Activated CD8-positive, alpha-beta memory T cell treated with anti-CD3 and anti-CD28 coated beads for 24 hours (primary cell): ENCODE measurements around the gene GNB1L.

ENCODE experiments used
- DNase-seq: peaks from one replicate; pipeline ENCODE4 v3.0.0-alpha.2; 2020

Gene GNB1L

DNA sequence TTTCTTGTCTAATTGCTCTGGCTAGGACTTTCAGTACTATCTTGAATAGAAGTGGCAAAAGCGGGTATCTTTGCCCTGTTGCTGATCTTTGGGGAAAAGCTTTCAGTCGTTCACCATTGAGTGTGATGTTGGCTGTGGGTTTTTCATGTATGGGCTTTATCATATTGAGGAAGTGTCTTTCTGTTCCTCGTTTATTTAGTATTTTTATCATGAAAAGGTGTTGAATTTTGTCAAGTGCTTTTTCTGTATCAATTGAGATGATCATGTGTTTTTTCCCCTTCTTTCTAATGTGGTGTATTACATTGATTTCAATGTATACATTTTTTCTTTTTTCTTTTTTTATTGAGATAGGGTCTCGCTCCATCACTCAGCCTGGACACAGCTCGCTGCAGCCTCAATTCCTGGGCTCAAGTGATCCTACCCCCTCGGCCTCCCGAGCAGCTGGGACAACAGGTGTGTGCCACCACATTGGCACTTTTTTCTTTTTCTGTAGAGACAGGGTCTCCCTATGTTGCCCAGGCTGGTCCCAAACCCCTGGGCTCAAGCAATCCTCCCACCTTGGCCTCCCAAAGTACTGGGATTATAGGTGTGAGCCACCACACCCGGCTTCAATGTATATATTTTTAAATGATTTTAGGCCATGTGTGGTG is 5.3 kb upstream of the GNB1L start:
- DNase-seq = no peak

DNA sequence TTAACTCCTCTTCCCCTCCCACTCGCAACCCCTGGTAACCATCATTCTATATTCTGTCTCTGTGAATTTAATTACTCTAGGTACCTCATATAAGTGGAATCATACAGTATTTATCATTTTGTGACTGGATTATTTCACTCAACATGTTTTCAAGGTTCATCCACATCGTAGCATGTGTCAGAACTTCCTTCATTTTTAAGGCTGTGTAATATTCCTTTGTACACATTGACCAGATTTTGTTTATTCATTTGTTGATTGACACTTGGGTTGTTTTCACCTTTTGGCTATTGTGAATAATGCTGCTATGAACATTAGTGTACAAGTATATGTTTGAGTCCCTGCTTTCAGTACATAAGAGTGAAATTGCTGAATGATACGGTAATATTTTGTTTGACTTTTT is 2.7 kb upstream of the GNB1L start:
- DNase-seq = no peak

- peak; percentile 88 for DNase-seq
Measured at GRCh38 chr22:19855504-19856409, 1.1 kb upstream of the GNB1L start.

DNA sequence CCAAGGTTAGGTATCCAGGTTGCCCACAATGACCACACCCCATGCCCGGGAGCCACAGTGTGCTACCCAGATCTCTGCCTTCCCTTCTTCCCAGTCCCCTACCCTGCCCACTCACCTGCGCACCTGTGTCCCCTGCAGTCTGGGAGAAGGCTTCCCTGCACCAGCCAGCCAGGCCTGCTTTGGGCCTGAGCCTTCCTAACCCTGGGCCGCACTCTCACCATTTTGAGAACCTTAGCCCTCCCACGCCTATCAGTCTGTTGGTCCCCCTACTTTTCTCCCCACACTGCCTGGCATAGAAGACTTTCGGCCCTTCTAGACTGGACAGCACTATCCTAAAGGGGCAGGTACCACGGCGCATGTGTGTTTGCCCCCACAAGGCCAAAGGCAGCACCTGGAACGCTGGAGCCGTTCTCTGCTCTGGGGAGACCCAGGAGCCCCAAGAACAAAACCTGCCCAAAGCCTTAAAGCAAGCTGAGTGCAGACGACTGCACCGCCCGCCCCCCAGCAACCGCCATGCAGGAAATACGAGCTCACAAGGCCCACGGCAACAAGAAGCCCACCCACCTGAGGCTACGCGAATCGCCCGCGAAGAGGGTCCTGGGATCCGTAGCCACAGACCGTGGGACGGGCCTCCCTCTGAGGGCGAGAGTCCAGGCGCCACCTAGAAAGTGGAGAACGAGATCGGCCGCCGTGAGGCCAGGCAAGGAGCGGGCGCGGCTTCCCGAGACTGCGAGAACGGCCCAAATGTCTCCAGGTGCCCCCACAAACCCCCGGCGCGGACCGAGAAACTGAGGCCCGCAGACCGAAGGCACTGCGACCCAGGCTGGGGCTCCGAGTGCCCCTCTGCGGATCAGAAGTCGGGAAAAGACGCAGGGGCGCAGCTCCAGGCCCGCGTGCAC is 546 bp downstream of the GNB1L start:
- no peak for DNase-seq

DNA sequence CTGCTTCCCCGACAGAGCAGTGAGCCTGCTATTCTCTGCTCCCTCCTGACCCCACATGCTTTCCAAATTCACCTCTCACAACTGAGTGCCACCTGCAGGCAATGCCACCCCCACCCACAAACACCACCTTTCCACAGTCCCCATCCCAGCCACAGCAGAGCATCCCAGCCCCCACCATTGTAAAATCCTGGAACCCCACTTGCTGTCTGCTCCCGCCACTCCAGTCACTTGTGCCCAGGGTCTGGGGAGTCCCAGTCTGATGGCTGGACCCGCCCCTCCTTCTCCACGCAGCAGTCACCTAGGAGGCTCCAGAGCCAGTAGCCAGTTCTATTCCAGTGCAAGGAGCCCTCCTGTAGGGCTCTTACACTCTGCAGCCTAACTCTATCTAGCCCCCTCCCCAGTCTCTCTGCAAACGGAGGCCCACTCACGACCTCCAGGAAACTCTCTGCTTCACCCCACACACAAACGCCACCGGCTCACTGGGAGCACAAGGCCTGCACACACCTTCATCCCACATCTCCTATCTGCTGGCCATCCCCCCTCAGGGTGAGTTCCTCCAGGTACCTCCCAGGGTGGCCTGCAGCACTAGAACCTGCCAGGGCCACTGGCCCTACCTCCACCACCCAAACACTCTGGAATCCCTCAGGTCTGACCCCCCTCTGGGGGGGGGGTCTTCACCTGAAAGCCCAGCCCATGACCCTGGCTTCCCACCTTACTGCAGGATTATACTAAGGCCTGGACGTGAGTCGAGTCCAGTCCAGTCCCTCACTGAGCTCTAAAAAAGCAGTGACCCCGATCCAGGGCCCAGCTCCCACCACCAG is 1.4 kb downstream of the GNB1L start:
- no peak for DNase-seq

- no peak for DNase-seq
Measured at GRCh38 chr22:19852177-19852781, 2.4 kb downstream of the GNB1L start.

GRCh38 chr22:19851291-19852176 is 3.1 kb downstream of the GNB1L start:
- no peak for DNase-seq

DNA sequence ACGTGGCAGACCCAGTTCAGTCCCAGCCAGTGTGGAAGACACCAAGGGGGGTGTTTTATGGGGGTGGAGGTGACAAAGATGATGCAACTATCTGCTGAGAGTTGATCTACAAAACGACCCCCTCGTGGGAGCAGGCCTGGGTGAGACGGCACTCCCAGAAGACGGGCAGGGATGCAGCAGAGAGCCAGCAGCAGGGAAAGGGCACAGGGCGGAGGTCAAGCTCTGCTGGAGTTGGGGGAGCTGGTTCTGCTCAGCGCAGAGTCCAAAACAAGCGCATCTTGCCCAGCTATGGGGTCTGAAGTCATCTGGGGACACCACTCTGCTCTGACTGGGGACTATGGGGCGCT is 3.9 kb downstream of the GNB1L start:
- DNase-seq = no peak

GRCh38 chr22:19849835-19850762 is 4.6 kb downstream of the GNB1L start:
- DNase-seq = no peak

- DNase-seq = no peak
Measured at GRCh38 chr22:19848298-19849224, 6.1 kb downstream of the GNB1L start.

- no peak for DNase-seq
Measured at GRCh38 chr22:19847345-19847632, 7.4 kb downstream of the GNB1L start.

DNA sequence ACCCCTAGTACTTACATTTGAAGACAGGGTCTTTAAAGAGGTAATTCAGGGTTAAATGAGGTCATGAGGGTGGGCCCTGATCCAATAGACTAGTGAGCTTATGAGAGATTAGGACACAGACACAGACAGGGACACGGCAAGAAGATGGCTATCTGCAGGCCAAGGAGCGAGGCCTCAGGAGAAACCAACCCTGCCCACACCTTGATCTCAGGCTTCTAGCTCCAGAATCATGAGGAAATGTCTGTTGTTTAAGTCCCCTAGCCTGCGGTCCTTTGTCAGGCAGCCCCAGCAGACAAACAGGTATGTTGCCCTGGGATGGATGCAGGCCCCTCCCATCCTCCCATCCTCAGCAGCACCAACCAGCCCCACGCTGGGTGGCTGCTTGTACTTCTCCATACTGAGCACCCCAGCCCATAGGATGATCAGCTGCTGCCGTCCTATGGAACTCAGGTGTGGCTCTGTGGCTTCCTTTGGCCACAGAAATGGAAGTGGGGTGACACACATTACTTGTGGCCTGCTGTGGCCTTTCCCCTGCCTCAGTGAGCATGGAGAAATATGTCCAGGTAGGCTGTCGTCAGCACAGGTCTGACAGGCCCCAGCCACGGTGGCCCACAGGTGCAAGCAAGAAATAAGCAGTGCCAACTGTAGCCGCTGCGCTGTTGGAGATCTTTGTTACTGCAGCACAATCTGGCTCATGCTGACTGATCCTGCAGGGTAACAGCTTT is 7.9 kb downstream of the GNB1L start:
- DNase-seq = no peak

GRCh38 chr22:19845054-19845722 is 9.5 kb downstream of the GNB1L start:
- DNase-seq = no peak

GRCh38 chr22:19844377-19845053 is 10.2 kb downstream of the GNB1L start:
- DNase-seq = no peak

DNA sequence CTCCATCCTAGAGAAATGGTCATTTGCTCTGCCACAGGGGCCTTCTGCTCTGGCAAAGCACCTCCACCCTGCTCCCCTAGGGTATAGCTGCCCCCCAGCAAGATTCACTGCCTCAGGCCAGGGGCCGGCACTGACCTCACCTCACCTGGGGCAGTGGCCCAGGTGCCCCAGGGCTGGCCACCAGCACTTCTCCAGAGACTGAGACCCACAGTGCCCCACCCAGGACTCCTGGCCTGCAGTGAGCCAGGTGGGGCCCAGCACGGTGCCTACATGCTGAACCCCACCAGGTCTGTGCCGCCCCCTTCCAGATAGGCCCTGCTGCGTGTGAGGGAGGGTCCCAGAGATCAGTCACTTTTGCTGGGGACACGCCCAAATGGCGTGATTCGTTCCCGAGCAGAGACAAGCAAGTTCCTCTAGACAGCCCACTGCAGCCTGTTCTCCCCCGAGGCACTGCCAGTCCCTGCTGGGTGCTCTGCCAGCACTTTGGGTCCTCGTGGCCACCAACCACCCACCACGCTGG is 10.8 kb downstream of the GNB1L start:
- no peak for DNase-seq

- no peak for DNase-seq
Measured at GRCh38 chr22:19843107-19843856, 11.4 kb downstream of the GNB1L start.
